IPS-NIHi7 (cell line): ENCODE measurements around the gene WDSUB1.

Source experiments
- DNase-seq: peaks from one replicate; pipeline ENCODE4 v3.0.0; 2012; ENCODE audit warnings: mixed read lengths; ENCODE audit errors: extremely low spot score

The WDSUB1 gene

DNA sequence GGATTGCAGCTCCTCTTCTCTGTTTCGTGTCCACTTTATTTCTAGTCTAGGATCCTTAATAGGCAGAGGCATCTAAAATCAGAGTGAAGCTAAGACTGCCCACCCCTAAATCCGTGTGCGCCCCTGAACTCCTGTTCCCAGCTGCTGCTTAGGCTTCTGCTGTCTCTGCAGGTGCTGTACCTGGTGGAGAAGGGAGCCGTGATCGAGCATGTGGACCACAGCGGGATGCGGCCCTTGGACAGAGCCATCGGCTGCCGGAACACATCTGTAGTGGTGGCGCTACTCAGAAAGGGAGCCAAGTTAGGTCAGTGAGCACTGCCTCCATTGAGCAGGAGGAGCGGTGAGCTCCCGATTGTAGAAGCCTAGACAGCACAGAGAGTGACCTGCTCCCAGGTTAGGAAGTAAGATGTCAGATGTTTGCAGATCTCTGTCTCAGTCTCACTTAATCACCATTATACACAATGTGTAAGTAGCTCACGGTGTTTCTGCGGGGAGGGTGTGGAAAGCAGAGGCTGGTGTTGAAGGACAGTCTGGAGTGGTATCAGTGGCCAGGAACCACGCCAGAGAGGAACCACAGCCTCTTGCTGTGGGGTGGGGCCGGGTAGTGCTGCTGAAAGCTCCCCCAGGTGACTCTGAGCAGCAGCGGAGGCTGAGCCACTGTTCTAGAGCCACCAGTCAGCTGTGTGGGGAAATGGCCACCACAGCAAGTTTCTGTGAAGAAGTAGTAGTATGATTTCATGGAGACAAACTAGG is 62.3 kb downstream of the WDSUB1 start:
- peak; percentile 8 for DNase-seq

DNA sequence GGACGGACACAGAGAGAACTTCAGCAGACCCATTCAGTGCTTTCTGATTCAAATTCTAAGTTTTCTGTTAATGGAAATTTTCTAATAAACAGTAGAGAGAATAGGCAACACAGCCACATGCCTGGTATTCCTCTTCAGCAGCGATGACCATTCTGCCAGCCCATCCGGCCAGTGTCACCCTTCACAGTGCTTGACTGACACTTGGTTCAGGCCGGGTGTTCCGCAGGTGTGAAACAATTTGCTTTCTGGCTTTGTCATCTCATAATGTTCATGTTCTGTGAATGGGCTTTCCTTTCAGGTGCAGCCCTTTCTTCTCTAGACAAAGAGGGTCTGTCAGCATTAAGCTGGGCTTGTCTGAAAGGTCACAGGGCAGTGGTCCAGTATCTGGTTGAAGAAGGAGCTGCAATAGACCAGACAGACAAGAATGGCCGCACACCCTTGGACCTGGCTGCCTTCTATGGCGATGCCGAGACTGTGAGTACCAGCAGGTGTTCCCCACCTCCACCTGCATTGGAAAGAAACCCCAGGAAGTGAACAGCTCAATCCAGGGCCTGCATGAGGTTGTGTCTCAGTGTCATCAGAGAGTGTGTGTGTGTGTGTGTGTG is 67.0 kb downstream of the WDSUB1 start:
- no peak for DNase-seq

DNA sequence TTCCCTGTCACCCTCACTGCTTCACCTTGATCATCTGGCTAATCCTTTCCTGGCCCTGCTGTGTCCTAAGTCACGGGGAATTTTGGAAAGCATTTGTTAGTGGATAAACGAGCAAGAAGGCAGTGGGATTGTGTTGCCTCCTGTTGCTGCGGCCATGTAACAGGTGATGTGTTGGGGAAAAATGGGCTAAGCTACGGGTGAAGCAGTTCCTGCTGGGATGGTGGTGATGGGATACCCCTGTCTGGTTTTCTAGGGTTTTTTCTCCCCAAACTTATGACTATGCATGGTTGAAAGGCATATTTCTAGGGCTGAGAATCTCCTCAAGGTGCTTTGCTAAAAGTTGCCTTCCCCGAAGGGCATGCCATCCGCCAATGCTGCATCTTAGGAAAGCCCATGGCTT is 68.1 kb downstream of the WDSUB1 start:
- DNase-seq, result no peak

DNA sequence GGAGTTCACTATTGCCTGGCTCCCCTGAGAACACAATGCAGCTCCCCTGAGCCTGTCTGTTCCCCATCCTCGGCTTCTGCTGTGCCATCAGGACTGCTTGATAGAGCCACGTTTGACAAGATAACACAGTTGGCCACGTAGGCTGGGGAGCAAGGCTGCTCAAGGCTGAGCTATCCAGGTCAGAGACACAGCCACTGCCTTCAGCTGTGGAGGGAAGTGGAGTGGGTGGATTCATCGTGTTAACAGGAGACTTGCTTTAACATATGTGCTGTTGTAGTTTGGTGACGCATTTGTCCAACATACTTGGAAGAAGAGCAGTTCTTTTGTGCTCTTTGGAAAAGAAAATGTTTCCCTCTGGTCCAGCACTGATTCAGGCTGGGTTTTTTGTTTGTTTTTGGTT is 68.8 kb downstream of the WDSUB1 start:
- DNase-seq, result no peak

DNA sequence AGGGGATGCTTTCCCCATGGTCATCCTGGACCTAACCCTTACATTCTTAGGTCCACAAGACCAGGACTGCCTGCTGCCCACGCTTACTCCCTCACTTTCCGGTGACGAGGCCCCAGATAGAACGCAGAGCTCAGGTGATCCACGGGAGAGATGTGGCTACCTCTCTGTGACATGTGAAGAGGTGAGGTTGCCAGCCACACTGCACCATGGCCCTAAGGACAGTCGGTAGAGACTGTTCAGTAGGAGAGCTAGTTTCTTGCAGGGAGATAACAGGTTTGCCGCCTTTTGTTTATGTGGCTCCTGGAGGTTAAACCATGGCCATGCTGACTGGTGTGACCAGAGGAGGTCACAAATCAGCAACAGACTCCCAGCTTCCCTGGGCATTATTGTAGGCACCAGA is 71.4 kb downstream of the WDSUB1 start:
- DNase-seq, result no peak

DNA sequence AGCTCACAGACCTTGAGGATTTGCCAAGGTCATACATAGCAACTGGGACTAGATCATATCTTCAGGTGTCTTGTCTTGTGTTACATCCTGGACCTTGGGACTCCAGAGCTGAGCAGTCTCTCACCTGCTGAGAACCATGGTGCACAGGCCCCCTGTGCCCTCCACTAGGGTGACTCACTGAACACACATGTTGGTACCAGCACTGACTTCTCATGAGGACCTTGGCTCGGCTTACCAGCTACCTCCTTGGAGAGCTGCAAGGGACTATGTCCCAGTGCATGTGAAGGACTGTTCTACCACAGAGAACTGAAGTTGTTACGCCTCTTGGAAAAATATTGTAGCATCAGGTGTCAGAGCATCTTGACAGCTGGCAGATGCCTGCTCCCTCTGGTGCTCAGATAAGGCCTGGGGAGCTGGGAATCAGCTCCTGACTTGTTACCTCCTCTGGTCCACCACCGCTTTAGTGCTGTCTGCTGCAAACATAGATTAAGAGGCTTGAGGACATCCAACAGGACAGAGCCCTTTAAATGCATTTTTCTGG is 72.1 kb downstream of the WDSUB1 start:
- no peak for DNase-seq

DNA sequence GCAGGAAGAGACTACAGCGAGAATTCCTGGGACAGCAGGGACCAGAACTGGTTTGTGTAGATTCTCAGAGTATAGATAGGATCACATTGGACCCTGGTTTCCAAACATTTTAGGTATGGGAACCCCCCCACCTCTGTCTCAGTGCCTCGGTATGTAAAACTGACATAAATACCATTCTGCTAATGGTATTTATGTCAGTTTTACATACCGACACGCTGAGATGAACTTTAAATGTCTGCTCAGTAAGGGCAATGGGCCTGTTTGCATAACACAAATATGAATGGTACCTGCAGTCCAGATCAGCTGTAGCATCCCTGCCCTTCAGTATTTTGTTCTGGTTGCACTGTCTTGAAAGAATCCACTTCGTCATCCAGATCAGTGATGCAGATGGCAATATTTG is 73.2 kb downstream of the WDSUB1 start:
- DNase-seq, result no peak

DNA sequence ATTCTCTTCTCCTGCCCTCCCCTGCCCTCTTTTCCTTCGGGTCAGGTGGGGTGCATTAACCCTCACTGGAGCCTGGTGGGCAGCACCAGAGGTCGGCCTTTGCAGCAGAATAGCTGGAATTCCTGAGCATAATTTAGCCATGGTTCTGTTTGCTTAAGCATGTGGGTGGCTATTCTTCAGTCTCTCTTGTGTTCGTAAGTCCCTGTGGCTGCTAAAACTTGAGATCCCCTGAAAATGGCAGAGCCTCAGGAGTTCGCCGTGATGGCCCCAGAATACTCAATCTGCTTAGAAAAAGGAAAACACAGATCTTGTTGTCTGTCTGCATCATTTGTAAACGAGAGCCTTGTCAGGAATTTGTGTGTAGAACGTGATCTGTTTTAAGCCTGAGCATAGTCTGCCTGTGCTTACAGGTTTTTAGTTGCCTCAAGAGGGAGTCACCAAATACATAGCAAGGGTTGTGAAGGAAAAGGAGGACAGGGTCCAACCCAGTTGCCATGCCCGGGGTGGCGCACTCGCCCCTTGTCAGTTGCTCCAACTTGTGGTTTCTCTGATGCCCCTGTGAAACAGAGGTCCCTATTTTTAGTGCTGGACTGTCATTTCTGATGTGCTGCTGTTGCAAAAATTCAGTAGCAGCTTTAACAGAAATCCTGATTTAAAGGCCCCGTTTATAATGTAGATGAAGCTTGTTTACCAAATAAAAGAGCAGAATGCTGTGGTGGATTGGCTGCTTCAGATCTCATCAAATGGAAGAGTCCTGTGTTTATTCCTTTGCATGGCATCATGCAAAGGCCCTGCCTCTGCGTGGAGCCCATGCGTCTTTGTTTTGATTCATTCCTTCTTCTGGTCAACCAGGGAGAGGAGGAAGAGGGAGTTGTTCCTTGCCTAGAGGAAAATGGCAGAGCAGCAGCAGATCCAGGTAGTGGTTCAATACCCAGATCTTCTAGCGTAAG is 74.8 kb downstream of the WDSUB1 start:
- peak; percentile 83 for DNase-seq

DNA sequence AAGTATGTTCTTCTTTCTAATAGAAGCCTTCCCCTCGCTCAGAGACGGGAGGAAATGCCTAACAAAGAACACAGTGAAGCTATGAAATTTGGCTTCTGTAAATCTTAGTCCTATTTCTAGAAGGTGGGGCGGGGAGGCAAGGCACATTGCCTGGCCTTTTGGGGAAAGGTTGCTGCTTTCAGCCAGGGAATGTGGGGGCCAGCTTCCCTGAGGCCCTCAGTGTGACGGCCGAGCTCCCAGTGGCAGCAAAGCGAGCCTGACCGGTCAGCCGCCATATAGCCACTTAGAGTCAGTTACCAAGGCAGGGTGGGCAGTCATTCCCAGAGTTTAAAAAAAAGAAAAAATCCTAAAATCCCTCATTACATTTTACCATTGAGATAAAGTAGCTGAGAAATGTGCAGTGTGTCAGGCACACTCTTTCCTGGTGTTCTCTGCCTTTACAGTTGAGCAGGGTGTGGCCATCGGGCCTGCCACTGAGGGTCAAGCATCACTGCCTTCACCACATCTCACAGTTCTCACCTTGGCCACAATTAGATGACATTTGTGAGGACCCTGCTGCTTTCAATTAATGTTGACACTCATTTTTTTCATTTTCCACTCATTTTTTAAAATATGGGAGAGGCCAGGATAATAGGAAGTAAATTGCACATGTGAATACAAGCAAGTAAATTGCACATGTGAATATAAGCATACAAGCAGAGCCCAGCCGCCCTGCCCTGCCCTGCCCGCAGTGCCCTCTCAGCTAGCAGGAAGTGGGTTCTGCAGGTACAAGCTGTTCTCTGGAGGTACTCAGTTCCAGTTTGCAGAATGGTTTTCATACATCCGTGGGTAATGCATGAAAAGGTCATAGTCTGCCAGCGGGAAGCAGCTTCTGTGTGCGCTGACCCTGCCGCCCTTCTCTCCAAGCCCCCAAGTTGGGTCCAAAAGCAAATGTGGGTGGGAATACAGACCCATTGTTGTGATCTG is 76.9 kb downstream of the WDSUB1 start:
- no peak for DNase-seq

DNA sequence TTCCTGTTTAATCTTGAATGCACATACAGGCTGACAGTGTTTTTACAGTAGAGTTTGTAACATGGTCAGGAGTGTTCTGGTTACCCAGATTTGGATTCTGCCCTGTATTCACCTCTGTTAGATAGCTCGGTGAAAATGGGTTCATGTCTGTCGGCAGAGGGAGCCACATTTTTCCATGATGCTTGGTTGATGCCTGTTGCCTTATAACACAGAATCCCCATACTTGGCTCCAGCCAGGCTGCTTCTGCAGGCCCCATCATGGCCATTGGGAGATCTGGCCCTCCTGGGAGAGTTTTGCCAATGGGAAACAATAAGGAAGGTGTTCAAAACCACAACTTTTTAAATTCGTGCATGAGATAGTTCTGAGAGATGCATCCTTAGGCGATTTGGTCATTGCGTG is 78.1 kb downstream of the WDSUB1 start:
- DNase-seq, result no peak

DNA sequence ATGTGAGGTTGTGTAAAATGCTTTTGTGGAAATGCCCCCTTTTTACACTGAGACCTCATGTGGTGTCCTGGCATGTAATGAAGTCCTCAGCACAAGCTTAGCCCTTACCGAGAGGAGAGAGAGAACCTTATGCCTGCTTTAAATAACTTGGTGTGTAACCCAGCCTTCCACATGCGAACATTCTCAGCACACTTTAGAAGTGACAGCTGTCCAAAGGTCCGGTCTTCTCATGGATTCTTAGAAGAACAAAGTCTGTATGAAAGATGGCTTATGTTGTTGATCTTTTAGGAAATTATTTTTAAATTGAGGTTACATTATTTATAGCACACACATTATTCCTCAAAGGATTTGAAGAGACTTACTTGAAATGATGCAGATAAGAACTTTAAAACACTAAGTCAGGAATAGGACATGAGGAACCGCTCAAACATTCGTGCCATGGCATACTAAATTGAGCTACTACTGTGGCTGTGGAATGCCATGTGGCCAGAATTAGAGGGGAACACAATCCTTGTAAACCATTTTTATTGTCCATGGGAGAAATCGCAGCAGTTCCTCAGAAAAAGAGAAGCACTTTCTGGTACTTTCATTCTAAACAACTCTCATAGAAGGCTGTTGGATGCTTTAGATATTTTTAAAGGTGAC is 79.6 kb downstream of the WDSUB1 start:
- no peak for DNase-seq

DNA sequence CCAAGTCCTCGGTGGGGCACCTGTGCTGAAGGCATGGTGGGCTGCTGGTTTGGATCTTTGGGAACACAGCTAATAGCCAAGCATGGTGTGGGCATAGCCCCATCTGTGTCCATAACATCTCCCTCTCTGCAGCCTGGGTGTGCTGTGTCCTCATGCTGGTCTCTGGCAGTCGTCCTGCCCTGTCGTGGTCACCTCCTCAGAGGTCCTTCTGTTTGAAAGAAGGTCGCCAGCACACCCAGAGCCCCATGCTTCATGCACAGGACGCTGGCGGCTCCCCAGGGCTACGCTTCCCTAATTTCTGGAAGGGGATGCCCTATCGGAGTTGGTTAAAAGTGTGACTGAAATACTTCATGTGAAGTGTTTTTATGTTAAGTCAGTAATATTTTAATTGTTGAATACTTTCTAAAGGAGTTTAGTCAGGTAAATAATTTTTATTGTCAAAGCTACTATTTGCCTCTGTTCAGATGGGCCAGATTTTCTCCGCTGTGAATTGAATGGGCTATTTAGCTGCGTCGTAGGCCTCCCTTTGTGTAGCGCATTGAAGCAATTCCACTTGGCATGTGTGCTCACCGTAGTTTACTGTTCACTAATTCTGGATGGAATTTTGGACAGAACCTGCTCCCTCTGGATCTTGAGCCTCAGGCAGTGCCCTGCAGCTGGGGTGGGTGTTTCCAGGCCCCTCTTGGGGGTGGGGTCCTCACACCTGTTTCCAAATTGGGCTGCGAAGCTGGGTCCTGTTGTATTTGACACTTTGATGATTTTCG is 81.9 kb downstream of the WDSUB1 start:
- DNase-seq, result no peak

DNA sequence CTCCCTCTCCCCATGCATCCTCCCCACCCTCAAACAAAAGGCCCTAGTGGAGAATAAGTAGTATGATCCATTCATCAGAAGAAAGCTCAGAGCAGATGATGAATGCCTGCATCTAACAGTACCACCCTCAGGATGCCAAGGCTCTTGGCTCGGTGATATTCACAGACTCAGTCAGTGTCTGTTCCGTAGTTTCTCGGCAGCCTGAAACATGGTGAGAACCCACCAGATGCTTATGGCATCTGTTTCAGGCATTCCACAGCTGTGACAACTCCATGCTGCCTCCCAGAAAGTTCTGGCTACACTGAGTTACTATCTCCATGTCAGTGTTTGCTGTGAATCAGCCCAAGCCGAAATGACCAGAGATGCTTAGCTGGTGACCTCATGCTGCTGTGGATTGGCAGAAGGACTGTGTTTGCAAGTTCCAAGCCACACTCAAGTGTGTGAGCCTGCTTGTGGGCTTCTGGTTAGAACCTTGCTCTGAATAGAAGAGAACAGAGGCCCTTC is 83.9 kb downstream of the WDSUB1 start:
- peak; percentile 38 for DNase-seq

DNA sequence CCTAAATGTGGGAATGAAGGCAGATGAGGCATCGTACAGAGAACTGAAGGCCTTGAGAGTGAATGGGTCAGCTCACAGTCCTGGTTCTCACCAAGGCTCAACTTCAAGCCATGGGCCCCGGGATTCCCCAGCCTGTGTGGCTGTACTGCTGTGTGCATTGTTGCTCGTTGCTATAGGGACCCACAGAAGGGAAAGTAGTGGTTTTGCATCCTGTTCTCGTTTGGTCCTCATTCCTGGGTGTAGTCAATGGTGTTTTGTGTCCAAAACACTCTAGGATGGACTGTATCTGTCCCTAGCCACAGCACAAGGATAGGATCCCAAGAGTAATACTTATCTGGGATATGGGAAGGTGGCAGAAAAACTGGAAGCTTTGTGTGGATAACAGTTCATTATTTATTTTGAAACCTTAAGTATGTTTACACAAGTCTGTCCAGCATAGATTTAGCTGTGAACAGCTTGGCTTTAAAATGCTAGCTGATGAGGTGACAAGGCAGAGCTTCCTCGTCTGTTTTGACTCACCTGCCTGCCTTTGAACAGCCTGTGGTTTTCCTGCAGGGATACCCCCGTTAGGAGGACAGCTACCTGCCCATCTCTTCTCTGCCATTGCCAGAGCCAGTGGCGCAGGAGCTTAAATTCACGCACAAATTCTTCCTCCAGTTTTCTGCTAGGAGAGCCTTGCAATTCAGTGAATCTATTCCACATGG is 85.0 kb downstream of the WDSUB1 start:
- DNase-seq, result no peak

DNA sequence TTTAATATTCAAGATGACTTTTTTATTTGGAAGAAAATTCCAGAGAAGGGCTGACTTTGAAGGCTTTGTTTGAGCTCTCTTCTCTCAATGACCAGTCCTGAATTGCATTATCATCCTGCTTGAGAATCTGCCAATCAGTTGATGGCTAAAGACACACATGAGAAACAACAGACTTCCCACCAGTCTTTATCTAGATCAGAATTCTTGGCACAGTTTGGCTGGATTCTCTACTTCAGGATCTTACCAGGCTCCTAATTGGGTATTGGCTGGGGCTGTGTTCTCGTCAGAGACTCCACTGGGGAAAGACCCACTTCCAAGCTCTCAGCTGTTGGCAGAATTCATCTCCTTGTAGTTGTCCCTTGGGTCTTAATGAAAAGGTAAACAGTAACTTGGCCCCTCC is 86.0 kb downstream of the WDSUB1 start:
- DNase-seq, result no peak

DNA sequence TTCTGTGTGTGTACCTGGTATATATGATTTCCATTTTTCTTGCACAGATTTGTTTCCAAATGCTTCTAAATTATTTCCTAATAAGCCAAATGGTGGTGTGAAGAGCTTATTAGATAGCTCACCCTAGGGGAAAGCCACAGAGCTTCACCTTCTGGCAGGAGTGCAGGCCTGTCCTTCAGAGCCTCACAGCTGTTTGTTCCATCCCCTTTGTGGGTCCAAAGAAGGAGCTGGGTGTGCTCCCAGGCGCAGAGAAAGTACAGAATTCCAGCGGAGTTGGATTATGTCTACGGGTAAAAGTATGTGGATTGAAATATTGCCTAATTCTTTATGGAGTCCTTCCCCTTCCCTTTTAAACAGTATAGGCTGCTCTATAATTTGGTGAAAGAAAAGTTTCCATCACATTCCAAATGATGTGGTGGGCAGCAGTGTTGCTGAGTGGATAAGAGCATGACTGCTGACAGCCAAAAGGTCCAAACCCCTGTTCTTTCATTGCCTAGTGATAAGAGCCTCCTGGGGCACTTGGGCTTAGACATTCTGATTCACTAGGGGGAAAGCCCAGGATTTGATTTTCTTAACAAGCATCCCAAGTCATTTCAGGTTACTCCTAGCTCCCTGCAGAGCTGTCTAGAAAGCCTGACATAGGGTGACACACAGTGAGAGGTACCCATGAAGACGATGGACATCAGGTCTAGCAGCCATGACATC is 86.6 kb downstream of the WDSUB1 start:
- no peak for DNase-seq

DNA sequence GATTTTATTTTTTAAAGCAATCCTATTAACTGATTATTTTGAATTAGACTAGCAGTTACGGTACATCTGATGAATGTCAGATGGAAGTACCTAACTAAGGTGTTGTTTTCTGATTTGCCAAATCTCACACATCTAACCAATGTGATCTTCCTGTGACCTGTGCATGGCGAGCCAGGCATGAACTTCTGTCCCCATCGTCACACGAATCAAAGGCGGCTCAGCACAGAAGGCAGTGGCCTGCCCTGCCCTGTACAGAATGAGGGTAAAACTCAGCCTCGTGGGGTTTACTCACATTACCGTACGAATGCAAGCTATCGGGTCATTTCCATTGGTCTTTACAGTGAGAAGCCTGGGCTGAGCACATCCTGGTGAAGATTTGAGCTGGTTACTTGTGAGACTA is 87.3 kb downstream of the WDSUB1 start:
- DNase-seq, result no peak

DNA sequence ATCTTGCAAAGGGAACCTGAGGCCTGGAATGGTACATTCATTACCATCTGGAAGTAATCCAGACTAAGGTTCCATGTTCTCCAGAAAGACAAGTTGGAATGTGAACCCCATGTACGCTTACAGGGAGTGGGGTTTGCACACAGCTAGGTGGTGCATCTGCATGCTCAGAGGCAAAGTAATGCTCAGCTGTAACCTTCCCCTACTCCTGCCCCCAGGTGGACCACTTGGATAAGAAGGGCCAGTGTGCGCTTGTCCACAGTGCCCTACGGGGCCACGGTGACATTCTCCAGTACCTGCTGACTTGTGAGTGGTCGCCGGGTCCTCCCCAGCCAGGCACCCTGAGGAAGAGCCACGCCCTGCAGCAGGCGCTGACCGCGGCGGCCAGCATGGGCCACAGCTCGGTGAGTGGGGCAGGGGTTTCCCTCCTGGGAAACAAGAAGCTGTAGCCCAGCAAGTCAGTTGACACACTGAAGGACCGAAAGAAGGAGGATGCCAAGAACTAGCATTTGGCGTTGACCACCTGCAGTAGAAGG is 90.0 kb downstream of the WDSUB1 start:
- DNase-seq, result no peak
